Hematopoietic multipotent progenitor cell (in vitro differentiated cells): ENCODE data around the gene AMELX. TPM values are rescaled to one million over a fixed set of nuclear protein-coding genes. Genes with fewer than 3 reads are reported as not detected.

ENCODE experiments used
- DNase-seq, 3 donors: peaks; one replicate each; pipeline ENCODE4 v3.0.0-alpha.2; 2011 to 2015; ENCODE audit warnings: low read depth in 2 of 3, low spot score in 2 of 3
- total RNA-seq: library from RNA; depleted of rRNA; stranded (reverse); fragments of >200 nt; gene quantifications from one replicate; pipeline ENCODE4 v1.2.3, GENCODE V29; 2012

Gene AMELX
- total RNA-seq, 1 donor = not detected

- no peak for DNase-seq
These were observed 12.4 kb downstream of the AMELX start for GRCh38 chrX:11305641-11306040.

GRCh38 chrX:11309220-11309619 lies 16.0 kb downstream of the AMELX start:
- DNase-seq = no peak

GRCh38 chrX:11311706-11312105 lies 18.5 kb downstream of the AMELX start:
- DNase-seq = no peak

DNA sequence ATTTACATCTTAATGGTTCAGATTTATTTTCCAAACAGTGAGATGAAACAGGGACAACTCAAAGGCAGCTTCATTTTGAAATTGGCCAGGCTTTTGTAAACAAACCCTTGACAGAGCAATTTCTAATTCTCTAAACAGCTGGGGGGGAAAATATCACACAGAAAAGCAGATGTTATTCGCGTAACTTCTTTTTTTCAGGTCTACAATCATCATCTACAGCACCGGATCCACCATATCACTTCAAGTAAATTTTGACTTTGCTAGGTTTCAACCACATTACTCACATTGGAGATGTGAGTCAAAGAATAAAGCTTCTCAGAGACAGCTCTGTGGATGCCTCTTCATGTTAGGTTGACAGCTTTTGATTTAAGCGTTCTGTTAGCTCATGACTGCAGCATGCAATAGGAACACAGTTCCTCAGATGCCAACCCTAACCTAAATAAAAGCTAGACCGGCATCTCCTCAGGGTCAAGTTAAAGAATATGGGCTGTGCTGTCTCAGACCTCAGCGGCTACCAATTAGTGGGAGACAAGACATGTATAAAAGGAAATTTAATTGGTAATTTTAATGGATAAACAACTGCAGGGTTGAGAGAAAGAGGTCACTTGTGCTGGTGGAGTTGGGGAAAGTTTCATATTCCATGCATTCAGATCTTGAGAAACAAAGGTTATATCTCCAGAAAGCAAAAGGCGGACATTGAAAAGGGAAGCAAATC lies 26.8 kb downstream of the AMELX start:
- DNase-seq = no peak

- DNase-seq = no peak
These were observed 28.8 kb downstream of the AMELX start for GRCh38 chrX:11321986-11322385.

DNA sequence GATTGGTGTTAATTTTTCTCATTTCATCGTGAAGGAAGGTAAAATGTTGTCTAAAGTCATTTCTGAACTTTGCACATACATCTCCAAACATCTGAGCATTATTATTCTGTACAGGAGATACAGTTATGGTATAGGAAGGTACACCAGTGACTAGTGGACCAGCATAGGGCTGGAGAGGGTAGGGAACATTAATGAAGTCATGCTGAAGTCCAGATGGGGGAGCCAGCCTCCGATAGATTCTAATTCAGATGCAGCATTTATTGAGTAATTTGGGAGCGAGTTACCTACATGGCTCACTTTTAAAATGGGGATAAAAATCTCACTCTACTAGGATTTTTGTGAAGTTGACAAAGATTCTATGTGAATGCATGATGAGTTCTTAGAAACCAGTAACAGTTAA lies 34.9 kb downstream of the AMELX start:
- DNase-seq = no peak

DNA sequence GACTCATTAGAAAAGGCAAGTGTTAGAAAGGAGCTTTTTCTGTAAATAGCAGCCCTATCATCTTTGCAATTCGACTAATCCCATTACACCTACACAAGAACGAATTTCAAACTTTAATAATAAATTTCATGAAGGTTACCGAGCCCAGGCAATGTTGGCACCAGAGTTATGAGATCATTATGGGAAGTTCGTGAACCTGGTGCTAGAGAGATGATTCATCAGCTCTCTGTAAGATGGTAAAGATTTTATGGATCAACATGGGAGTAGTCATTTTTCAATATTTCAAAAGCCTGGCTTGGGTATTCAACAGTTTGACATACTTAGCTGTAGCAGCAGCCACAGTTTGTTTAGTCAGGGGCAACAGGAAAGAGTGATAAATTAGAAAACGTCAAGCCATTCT lies 35.8 kb downstream of the AMELX start:
- no peak for DNase-seq

- no peak for DNase-seq
These were observed 38.6 kb downstream of the AMELX start for GRCh38 chrX:11331788-11332187.

GRCh38 chrX:11334165-11334564 lies 41.0 kb downstream of the AMELX start:
- no peak for DNase-seq

DNA sequence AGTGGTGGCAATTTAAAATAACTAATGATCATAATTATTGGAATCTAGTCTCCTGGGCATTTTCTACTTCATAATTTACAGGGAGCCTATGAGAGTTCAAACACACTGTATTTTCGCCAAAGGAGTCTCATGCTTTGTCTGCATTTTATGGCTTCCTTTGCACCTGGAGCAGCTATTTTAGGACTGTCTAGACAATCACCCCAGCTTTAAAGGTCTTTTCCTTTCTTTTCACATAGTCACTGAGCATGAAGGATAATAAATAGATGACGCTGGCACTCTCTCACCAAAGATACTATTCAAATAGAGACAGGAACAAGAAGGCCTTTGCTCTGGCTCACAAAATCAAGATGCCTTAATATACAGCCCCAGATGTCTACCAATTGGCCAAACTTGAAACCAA lies 43.0 kb downstream of the AMELX start:
- DNase-seq = peak in 1 of 3 donors; percentile 17

GRCh38 chrX:11337292-11338009 lies 44.2 kb downstream of the AMELX start:
- no peak for DNase-seq

DNA sequence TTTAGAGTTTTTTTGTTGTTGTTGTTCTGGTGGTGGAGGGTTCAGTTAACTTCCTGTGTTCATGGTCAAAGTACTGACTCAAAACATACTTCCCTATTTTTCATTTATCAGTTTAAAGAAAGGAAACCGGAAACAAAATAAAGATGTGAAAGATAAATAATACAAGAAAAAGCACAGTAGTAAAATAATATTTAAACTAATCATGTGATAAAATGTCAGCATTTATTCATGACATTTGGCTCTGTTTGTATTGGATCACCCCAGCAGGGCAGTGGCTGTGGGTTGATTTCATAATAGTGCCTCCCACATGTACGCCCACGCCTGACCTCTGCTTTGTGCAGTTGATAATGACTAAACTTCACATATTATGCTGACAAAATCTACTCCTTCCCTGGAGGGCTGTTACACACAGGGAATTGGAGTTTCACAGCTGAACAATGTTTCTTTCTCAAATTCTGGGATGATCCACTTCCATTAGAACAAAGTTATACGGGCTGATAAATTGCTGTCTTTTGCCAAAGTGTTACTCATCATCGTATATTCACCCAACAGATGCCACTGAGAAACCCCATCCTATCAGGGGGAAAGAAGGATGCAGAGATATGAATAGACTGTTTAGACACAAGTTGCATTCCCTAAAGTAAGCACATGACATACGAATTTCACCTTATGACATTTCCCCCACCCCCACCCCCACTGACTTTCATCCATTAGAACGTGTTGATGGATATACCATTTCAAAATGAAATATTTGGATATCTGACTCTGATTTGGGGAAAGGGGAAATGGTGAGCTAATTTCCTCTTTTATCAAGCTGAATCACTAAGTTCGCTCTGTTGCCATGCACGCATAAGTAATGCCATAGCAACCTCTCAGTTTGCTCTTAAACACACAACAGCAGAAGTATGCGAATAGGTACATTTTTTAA lies 48.3 kb downstream of the AMELX start:
- DNase-seq = peak in 2 of 3 donors; percentile 69 to 85

DNA sequence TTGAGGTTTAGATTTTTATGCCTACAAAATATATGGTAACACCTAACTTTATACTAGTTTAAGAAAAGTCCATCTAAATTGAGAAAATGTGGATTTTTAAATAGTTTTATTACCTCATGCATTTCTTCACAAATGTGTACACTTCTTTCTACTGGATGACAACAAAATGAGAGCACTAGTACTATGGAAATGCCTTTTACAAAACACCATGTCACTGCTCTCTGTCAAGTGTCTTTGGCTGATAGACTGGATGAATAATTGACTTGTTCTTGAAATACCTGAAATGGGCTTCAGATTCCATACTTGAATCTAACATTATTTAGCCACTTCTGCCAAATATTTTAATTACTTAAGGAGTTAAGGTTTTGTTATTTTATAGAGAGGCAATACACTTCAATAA lies 49.5 kb downstream of the AMELX start:
- no peak for DNase-seq

DNA sequence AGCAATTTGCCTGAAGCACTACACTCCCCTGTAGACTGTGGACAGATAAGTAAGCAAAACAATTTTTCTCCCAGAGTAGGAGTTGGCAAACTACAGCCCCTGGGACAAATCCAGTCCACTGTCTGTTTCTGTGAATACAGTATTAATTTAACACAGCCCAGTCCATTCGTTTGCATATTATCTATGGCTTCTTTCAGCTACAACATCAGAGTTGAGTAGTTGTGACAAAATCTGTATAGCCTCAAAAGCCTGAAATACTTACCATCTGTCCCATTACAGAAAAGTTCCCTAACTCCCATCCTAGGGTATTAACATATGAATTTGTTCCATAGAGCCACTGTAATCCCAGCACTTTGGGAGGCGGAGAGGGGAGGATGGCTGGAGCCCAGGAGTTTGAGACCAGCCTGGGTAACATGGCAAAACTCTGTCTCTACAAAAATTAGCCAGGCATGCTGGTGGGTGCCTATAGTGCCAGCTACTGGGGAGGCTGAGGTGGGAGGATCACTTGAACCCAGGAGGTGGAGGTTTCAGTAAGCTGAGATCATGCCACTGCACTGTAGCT lies 53.0 kb downstream of the AMELX start:
- no peak for DNase-seq

DNA sequence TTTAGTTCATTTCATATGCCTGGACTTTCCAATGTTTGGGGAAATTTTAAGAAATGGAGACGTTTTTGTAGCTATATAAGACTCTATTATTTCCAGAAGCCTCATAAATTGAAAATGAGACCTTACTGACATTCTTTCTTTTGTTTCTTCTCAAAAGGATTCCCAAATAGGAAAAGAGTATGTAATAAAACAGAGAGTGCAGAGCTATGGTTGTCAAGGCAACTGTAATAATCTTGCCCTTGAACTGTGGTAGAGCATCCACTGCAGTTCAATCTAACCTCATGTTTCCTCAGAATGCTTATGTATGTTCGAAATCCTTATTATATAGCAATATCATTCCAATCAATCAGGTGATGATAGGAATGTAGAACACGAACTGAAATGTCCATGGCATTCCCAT lies 54.1 kb downstream of the AMELX start:
- no peak for DNase-seq

DNA sequence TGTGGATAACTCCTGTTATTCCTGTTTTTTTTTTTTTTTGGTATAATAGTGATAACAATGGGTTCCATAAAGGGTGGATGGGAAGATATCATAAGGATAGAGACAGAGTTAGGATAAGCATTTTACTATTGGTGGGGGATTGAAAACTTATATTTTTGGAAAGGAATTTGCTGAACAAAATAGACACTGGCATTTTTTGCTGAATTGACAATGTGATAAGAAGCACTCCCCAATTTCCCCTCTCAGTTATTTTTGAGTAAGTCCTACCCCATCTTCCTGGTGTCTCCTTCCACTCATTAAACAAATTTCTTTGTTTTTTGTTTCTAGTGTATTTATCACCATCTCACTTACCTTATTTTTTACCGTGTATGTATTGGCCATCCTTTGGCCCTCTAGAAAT lies 55.8 kb downstream of the AMELX start:
- no peak for DNase-seq

GRCh38 chrX:11349661-11350337 lies 56.6 kb downstream of the AMELX start:
- DNase-seq = no peak
